Medulla oblongata (tissue), 1 donor: ENCODE data around the gene SNTA1.
"Not testable (repeated sequence)": the region's sequence is repeated elsewhere in the genome, so short reads cannot be mapped to it uniquely, and the experiment has no call there.

Source experiments
- DNase-seq: peaks from one replicate; pipeline ENCODE4 v3.0.0-alpha.2; 2015; ENCODE audit errors: extremely low spot score

Gene SNTA1

GRCh38 chr20:33393609-33394008 lies 50.0 kb downstream of the SNTA1 start:
- DNase-seq: no peak

- DNase-seq: no peak
Observed at GRCh38 chr20:33391722-33392415, 51.7 kb downstream of the SNTA1 start.

GRCh38 chr20:33389326-33389725 lies 54.2 kb downstream of the SNTA1 start:
- not testable (repeated sequence) for DNase-seq

DNA sequence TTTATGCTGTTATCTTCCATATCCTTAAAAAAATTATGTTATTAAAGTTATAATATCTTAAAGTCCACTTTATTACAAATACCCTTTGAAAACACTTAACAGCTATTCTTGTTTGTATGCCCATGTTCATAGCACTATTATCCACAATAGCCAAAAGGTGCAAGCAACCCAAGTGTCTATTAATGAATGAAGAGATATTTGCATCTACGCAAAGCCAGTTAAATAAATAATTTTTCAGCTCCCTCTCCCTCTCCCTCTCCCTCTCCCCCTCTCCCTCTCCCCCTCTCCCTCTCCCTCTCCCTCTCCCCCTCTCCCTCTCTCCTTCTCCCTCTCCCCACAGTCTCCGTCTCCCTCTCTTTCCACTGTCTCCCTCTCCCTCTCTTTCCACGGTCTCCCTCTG lies 55.3 kb downstream of the SNTA1 start:
- DNase-seq: no peak

DNA sequence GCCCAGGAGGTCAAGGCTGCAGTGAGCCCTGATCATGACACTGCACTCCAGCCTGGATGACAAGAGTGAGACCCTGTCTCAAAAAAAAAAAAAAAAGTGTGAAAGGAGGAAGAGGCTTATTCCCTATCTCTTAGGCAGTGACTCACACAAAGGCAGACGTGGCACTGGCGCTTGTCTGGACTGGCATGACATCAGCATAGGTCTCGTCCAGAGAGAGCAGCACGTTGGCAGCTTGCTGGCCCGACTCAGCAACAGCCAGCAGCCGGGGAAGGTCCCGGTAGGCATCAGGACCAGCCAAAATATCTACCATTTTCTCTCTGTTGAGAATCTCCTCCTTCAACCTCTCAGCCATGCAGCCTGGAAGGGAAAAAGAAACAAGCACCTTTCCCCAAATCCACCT lies 56.4 kb downstream of the SNTA1 start:
- DNase-seq: no peak

GRCh38 chr20:33386673-33387072 lies 56.9 kb downstream of the SNTA1 start:
- DNase-seq: no peak

DNA sequence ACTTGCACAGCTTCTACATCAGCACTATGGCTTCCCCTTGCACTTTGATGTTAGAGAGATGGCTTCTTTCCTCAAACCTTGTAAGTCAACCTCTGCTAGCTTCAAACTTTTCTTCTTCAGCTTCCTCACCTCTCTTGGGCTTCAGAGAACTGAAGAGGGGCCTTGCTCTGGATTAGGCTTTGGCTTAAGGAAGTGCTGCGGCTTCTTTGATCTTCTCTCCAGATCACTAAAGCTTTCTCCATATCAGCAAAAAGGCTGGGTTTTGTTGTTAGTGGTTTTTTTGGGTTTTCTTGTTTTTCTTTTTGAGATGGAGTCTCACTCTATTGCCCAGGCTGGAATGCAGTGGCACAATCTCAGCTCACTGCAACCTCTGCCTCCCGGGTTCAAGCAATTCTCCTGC lies 66.2 kb downstream of the SNTA1 start:
- DNase-seq: no peak

GRCh38 chr20:33373735-33374605 lies 69.6 kb downstream of the SNTA1 start:
- no peak for DNase-seq

GRCh38 chr20:33372993-33373441 lies 70.5 kb downstream of the SNTA1 start:
- DNase-seq: no peak

- no peak for DNase-seq
Observed at GRCh38 chr20:33370291-33370690, 73.3 kb downstream of the SNTA1 start.

DNA sequence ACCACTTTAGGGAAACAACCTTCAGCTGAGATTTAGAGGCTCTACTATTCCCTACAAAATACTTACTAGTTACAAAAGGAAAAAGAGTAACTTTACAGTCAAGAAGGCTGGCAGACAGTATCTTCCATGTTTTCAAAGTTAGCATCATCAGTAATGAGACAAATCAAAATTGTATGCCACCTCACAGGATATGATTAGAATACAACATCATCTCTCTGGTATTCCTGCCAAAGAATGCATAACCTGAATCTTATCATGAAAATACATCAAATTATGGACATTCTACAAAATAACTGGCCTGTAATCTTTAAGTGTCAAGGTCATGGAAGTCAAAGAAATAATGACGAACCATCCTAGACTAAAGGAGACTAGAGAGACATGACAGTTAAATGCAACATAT lies 80.7 kb downstream of the SNTA1 start:
- DNase-seq: no peak

GRCh38 chr20:33359399-33360261 lies 83.9 kb downstream of the SNTA1 start:
- DNase-seq: no peak
